CD1c-positive myeloid dendritic cell (primary cell): ENCODE results near the gene DYNLRB1.
A peak's percentile ranks its signal among the peaks of the same experiment; 100 is the strongest.

ENCODE experiments used
- DNase-seq: peaks from one replicate; pipeline ENCODE4 v3.0.0-alpha.2; 2016; ENCODE audit errors: extremely low spot score

The DYNLRB1 gene

GRCh38 chr20:34579191-34579978 is 63.2 kb downstream of the DYNLRB1 start:
- DNase-seq, result no peak

GRCh38 chr20:34579979-34580940 is 64.0 kb downstream of the DYNLRB1 start:
- DNase-seq, result peak; percentile 31

- DNase-seq, result no peak
These were observed 65.3 kb downstream of the DYNLRB1 start for GRCh38 chr20:34581341-34582184.

GRCh38 chr20:34582221-34582620 is 66.0 kb downstream of the DYNLRB1 start:
- no peak for DNase-seq

- no peak for DNase-seq
These were observed 66.7 kb downstream of the DYNLRB1 start for GRCh38 chr20:34582911-34583310.

- no peak for DNase-seq
These were observed 67.3 kb downstream of the DYNLRB1 start for GRCh38 chr20:34583544-34583943.

- DNase-seq, result no peak
These were observed 68.8 kb downstream of the DYNLRB1 start for GRCh38 chr20:34585019-34585418.

GRCh38 chr20:34586488-34587163 is 70.4 kb downstream of the DYNLRB1 start:
- DNase-seq, result no peak
